Stimulated activated CD4-positive, alpha-beta T cell treated with anti-CD3 and anti-CD28 coated beads, Interleukin-2, amount 100 ng/mL, for 4 hours (primary cell): Measurements from ENCODE around the gene FKBP15.
"Not testable (repeated sequence)": the region's sequence is repeated elsewhere in the genome, so short reads cannot be mapped to it uniquely, and the experiment has no call there.

ENCODE experiments used
- DNase-seq: peaks from one replicate; pipeline ENCODE4 v3.0.0-alpha.2; 2020; ENCODE audit warnings: low read depth

FKBP15 gene

DNA sequence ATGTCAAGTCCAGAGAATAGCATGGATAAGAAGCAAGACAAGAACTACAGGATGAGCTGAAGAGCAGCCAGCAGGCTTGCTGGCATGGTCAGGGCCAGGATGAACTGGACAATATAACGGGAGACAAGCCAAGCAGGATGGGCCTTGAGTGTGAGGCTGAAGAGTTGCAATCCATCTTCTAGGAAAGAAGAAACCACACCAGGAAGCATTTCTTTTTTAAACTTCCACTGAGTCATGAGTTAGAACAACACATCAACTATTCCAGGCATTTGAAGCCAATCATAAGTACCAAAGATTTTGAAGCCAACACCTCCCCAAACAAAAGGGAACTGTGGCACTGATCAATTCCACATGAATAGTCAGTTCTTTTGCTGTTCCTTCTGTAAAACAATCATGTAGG lies 43.0 kb downstream of the FKBP15 start:
- no peak for DNase-seq

DNA sequence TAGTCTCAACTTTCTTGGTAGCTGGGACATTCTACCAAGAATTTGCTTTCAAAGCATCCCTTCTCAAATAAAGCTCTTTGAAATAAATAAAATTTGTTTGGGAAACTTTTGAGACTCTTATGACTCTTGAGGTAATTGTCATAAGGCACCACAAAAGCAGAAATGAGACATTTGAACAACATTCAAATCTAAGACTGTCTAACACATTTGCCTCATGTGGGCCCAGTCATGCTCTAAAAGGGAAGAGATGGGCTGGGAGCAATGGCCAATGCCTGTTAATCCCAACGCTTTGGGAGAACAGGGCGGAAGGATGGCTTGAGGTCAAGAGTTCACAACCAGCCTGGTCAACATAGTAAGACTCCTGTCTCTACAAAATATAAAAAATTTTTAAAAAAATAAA lies 43.8 kb downstream of the FKBP15 start:
- DNase-seq: no peak

GRCh38 chr9:113176803-113177202 lies 44.3 kb downstream of the FKBP15 start:
- no peak for DNase-seq

- no peak for DNase-seq
Measured at GRCh38 chr9:113173341-113173740, 47.7 kb downstream of the FKBP15 start.

- no peak for DNase-seq
Measured at GRCh38 chr9:113168809-113169208, 52.3 kb downstream of the FKBP15 start.

DNA sequence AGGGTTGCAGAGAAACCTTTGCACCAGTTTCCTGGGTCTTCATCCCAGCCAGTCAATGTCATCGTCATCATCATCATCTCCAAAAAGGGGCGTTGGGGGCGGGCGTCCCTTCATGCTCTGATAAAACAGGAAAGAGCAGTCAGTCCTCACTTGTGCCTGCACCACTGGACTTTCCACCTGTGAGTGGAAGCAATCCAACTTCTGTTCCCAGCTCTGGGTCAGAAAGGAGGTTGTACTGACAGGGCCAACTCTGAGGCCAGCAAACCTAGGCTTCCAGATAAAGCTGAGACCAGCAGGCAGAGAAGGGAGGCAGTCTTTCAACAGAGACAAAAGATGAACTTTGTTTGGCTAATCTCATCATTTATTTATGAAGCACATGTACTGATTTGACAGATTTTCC lies 55.0 kb downstream of the FKBP15 start:
- no peak for DNase-seq

DNA sequence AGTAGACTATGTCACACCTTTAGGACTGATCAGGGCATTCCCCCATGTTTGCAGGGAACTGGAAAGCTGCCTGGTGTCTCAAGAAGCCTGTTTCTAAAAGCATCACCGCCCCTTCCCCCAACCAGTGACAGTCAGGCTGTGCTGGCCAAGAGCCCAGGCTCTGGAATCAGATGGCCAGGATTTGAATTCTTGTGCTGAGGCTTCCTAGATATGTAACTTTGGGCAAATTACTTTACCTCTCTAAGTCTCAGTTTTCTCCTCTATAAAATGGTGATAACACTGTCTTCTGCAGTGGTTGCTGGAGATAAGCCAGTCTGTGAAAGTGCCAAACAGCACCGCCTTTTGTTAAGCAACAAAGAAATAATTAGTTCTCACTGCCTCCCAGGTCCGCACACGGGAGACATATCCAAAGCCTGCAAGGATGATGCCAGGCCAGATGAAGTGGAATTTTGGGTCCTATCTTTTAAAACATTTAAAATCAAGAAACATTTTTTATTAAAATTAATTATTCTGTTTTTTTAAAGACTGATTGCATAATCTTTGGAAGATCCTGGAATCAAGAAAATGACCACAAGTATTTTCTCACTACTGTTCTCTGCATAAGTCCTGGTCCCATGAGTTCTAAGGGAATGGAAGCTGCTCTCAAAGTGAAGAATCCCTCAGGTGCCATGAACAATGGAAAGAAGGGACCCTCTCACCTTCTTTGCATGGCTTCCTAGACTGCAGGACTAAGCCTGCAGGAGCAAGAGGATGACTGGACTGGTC lies 56.4 kb downstream of the FKBP15 start:
- DNase-seq: no peak

- DNase-seq: no peak
Measured at GRCh38 chr9:113163001-113163400, 58.1 kb downstream of the FKBP15 start.

GRCh38 chr9:113160571-113160970 lies 60.5 kb downstream of the FKBP15 start:
- no peak for DNase-seq

DNA sequence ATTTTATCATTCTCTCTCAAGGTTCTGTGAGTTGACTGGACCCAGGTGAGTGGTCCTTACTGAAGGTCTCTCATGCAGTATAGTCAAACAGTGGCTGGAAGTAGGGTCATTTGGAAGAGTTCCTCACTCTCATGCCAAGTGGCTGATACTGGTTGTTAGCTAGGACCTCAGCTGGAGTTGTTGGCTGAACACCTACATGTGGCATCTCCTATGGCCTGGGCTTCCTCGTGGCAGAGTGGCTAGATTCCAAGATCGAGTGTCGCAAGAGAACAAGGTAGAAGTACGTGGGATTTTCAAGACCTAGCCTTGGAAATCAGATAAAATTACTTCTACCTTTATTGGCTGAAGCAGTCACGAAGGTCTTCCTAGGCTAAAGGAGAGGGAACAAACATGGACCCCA lies 62.6 kb downstream of the FKBP15 start:
- no peak for DNase-seq

DNA sequence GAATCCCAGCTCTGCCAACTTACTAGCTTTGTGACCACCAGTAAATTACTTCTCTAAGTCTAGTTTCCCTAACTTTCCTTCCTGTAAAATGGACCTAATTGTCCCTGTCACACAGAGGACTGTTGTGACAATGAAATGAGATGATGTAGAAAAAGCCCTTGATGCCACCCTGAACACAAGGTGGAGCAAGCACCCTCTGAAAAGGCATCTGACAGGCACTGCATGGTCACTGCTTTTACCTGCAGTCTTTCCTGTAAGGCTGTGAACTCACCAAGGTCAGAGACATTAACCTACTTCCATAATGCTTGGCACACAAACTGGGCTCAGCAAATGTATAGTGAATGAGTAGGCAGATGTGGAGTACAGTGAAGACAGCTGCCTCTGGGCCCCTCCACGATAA lies 64.2 kb downstream of the FKBP15 start:
- DNase-seq: no peak

GRCh38 chr9:113155911-113156588 lies 65.0 kb downstream of the FKBP15 start:
- DNase-seq: peak; percentile 58

GRCh38 chr9:113154946-113155345 lies 66.1 kb downstream of the FKBP15 start:
- DNase-seq: no peak

GRCh38 chr9:113154471-113154870 lies 66.6 kb downstream of the FKBP15 start:
- no peak for DNase-seq

DNA sequence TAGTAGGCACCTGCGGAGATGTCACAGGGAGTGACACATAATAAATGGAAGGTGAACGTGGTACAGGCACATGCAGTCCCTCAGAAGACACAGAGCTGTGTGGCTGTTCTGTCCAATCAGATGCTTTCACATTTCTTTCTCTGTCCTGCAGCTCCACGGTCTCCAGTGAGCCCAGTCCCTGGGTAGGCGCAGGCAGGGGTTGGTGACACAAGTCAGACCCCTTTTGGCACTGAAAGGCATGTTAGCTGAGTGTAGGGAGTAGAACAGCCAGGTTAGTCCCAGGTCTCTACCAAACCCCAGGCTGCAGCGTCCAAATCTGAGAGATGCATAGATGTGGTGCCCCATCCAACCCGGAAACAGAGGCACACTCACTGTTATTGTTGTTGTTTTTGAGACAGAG lies 67.5 kb downstream of the FKBP15 start:
- DNase-seq: no peak

DNA sequence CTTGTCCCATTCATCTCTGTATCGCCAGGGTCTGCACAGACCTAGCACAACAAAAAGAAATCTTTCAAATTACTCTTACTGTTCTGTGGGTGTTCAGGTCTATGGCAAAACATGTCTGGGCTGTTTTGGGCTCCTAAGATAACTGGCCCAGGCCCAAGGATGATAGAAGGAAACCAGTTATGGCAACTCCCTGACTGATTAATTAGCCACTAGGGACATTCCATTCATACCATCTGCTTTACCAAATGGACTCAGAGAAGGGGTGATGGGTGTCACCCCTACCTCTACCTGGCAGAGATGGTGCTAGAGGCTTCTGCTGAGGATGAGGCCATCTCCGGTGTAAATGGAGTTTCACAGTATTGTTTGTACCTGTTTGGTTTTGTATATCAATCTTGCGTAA lies 68.4 kb downstream of the FKBP15 start:
- no peak for DNase-seq

DNA sequence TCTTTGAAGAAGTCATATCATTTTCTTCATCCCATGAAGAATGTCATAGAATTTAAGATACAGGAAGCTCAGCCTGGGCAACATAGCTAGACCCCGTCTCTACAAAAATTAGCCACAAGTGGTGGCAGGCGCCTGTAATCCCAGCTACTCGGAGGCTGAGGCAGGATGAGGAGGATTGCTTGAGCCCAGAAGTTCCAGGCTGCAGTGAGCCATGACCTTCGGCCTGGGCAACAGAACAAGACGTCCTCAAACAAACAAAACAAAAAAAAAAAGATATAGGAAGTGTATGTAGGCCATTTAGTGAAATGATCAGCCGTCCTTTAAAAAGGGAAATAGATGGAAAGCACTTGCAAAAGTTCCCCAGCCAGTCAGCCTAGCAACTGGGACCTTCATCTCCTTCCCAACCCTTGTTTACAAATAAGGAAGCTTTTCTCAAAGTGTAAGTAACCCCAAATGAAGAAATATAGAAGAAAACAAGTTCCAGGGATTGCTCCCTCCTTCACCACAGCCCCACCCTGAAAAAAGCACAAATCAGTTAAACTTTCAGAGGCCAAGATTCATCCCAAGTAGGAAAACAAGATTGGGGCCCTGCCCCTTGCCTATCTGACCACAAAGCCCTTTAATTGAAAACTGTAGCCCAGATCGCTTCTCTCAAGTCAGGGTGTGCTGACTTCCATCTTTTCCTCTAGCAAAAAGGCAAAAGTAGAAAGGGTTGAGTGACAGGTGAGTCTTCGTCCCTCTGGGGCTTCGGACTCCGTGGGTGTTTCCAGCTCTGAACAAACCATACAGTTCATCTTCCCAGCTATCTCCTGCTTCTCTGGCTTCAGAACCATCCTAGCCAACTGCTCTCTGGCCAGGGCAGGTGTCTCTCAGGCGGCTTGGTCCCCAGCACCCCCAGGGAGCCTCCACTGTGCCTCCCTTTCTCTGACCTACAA lies 69.1 kb downstream of the FKBP15 start:
- no peak for DNase-seq

DNA sequence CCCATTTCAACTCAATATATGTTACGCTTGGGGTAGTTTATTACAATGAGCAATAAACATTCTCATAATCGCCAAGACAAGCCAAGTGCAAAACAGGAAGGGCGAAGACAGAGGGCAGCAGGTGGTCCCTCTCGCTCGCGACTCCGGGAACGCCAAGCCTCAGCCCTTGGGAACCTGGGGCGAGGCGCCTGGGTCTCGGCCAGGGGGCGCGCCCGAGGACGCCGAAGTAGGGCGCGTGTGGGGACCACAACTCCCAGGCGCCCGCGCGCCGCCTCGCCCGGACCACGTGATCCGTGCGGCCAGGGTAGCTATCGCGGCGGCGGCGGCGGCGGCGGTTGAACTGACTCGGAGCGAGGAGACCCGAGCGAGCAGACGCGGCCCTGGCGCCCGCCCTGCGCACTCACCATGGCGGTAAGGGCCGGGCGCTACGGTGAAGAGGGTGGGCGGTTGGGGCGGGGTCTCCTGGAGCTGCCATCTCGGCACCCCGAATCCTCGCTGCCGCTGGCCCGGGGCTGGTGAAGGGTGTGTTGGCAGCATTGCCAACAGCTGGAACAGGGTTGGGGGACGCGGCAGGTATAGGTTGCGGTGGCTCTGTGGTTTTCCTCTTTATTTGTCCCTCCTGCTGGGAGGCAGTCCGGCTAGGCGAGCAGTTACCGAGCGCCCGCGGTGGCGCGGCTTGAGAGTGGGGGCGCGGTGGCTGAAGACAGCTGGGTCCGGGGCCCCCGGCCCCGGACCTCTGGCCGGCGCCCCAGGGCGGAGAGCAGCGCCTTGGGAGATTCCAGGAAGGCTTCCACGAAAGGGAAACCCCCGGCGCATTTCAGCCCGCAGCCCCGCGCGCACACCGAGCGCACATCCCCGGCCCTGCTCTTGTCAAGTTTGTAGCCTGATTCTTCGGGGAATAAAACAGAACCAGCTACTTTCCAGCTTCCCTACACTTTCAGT lies 70.1 kb downstream of the FKBP15 start, which contains the start of gene SLC31A2:
Gene SLC31A2, plus strand, starts transcription at position 338 of the 942 bp plus-strand sequence. Its CDS starts 68 bp downstream, at position 406.
- DNase-seq: peak; percentile 81

DNA sequence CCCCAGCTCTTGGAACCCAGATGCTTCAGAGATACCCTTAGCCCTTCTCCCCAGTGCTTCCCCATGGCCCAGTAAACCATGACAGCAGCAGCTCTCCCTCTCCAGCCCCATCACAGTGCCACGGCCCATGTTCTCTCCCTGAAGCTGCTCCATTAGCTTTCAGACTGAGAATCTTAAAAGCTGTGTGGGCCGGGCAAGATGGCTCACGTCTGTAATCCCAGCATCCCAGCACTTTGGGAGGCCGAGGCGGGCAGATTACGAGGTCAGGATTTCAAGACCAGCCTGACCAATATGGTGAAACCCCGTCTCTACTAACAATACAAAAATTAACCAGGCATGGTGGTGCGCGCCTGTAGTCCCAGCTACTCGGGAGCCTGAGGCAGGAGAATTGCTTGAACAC lies 71.5 kb downstream of the FKBP15 start:
- DNase-seq: not testable (repeated sequence)

GRCh38 chr9:113148781-113149510 lies 72.1 kb downstream of the FKBP15 start:
- DNase-seq: no peak

DNA sequence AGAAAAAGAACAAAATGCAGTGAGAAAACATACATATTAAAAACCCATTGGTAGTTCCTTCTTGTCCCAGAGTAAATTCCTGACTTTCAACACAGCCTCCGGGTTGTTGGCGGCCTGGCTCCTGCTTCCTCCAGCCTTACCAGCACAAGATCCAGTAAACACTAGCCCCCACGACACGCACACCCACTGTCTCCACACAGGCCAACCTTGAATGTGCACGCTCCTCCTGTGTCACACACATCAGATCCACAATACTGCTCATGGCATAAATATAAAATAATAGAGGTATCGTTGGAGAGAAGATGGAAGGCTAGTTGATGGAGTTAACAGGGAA lies 72.7 kb downstream of the FKBP15 start:
- DNase-seq: no peak
